Cardiac muscle cell (in vitro differentiated cells and primary cell): Measurements from ENCODE around the gene VTI1B. TPM values are rescaled to one million over a fixed set of nuclear protein-coding genes. Genes with fewer than 3 reads are reported as not detected.
A peak's percentile ranks its signal among the peaks of the same experiment; 100 is the strongest.
"Not testable (repeated sequence)": the region's sequence is repeated elsewhere in the genome, so short reads cannot be mapped to it uniquely, and the experiment has no call there.

ENCODE experiments used
- DNase-seq, 2 donors: peaks; one replicate each; pipeline versions ENCODE4 v3.0.0 to v3.0.0-alpha.2; 2010 to 2017; ENCODE audit warnings: low read depth in 1 of 2, low spot score in 1 of 2
- H3K27ac ChIP-seq: fragments of 200-600 bp; sonication (generic); 2 replicates; pipeline ENCODE4 v1.5.1; 2016
- H3K27me3 ChIP-seq: fragments of 200-600 bp; sonication (generic); 2 replicates; pipeline ENCODE4 v1.6.0; 2016; ENCODE audit warnings: control low read depth
- H3K36me3 ChIP-seq: fragments of 200-600 bp; sonication (generic); 2 replicates; pipeline ENCODE4 v1.5.1; 2016; ENCODE audit warnings: control low read depth
- H3K4me1 ChIP-seq: fragments of 200-600 bp; sonication (generic); 2 replicates; pipeline ENCODE4 v1.8.1; 2017; ENCODE audit warnings: low read depth, mild to moderate bottlenecking, mixed run types
- H3K4me3 ChIP-seq: fragments of 200-600 bp; sonication (generic); 2 replicates; pipeline ENCODE4 v1.5.1; 2016; ENCODE audit warnings: mild to moderate bottlenecking
- H3K9me3 ChIP-seq: fragments of 200-600 bp; sonication (generic); 2 replicates; pipeline ENCODE4 v1.5.1; 2017; ENCODE audit warnings: low read depth, mild to moderate bottlenecking, control low read depth
- CTCF ChIP-seq: IDR thresholded peaks from 2 replicates; pipeline ENCODE4 v1.5.1; 2012; ENCODE audit warnings: low read depth, mild to moderate bottlenecking, low read length
- polyA plus RNA-seq: library from polyadenylated mRNA; unstranded; fragments of >200 nt; fragmentation: Nextera tagmentation; extraction: Ambion mirVana; gene quantifications from 2 replicates; pipeline ENCODE4 v1.2.1, GENCODE V29; 2016
- total RNA-seq: library from RNA; depleted of rRNA; stranded (reverse); fragments of >200 nt; gene quantifications from 2 replicates; pipeline ENCODE4 v1.2.3, GENCODE V29; 2016

VTI1B gene
- total and polyA plus RNA-seq, 2 experiments from 2014 or later, result 77.8 to 136 TPM

- TF ChIP-seq CTCF, result no peak
- peaks cover 10% of the 10 kb centered on the region for H3K27me3 ChIP-seq
- no peak for DNase-seq
Observed at GRCh38 chr14:67717048-67717447, 42.6 kb upstream of the VTI1B start.

GRCh38 chr14:67710209-67710608 is 35.8 kb upstream of the VTI1B start:
- DNase-seq, result no peak
- Histone ChIP-seq H3K4me1 (no peaks in the 10 kb centered on the region), H3K4me3 (no peak overlapping the region), H3K36me3 (no peaks in the 10 kb centered on the region), H3K9me3 (no peaks in the 10 kb centered on the region), H3K27me3 (no peaks in the 10 kb centered on the region), H3K27ac (no peak overlapping the region)
- no peak for TF ChIP-seq CTCF

More at GRCh38 chr14:67717048-67717447, 42.6 kb upstream of the VTI1B start:
- H3K9me3 ChIP-seq, result no peaks in the 10 kb centered on the region
- no peaks in the 10 kb centered on the region for H3K36me3 ChIP-seq
- no peak overlapping the region for H3K4me3 ChIP-seq
- no peak overlapping the region for H3K27ac ChIP-seq
- H3K4me1 ChIP-seq, result no peaks in the 10 kb centered on the region

GRCh38 chr14:67709796-67710195 is 35.4 kb upstream of the VTI1B start:
- H3K27me3 ChIP-seq, H3K27ac ChIP-seq, DNase-seq, H3K4me1 ChIP-seq, H3K9me3 ChIP-seq, H3K4me3 ChIP-seq, H3K36me3 ChIP-seq: not testable (repeated sequence)

GRCh38 chr14:67709346-67709745 is 34.9 kb upstream of the VTI1B start:
- H3K9me3 ChIP-seq, H3K27me3 ChIP-seq, DNase-seq, H3K4me1 ChIP-seq, H3K27ac ChIP-seq, H3K4me3 ChIP-seq, H3K36me3 ChIP-seq: not testable (repeated sequence)

GRCh38 chr14:67705211-67705610 is 30.8 kb upstream of the VTI1B start:
- TF ChIP-seq CTCF, result no peak
- DNase-seq, result no peak
- Histone ChIP-seq H3K4me3 (no peak overlapping the region), H3K27me3 (no peaks in the 10 kb centered on the region), H3K27ac (no peak overlapping the region), H3K9me3 (no peaks in the 10 kb centered on the region), H3K36me3 (no peaks in the 10 kb centered on the region), H3K4me1 (no peaks in the 10 kb centered on the region)

- Histone ChIP-seq H3K4me3 (no peak overlapping the region), H3K27ac (no peak overlapping the region), H3K27me3 (no peaks in the 10 kb centered on the region), H3K9me3 (no peaks in the 10 kb centered on the region), H3K4me1 (no peaks in the 10 kb centered on the region), H3K36me3 (no peaks in the 10 kb centered on the region)
- peak; percentile 77 for TF ChIP-seq CTCF
- DNase-seq, result peak; percentile 56 to 74
Observed at GRCh38 chr14:67704484-67705089, 30.2 kb upstream of the VTI1B start.

- DNase-seq, result no peak
- Histone ChIP-seq H3K27me3 (no peaks in the 10 kb centered on the region), H3K27ac (no peak overlapping the region), H3K9me3 (no peaks in the 10 kb centered on the region), H3K36me3 (no peaks in the 10 kb centered on the region), H3K4me3 (no peak overlapping the region), H3K4me1 (no peaks in the 10 kb centered on the region)
- no peak for TF ChIP-seq CTCF
Observed at GRCh38 chr14:67703997-67704396, 29.6 kb upstream of the VTI1B start.

GRCh38 chr14:67701492-67701891 is 27.1 kb upstream of the VTI1B start, which contains the start of gene RDH12:
Gene RDH12, plus strand, starts transcription at chr14:67701886. Its CDS starts 20,757 bp downstream, at chr14:67722643.
- DNase-seq, H3K4me3 ChIP-seq, H3K36me3 ChIP-seq, H3K4me1 ChIP-seq, H3K27me3 ChIP-seq, H3K9me3 ChIP-seq, H3K27ac ChIP-seq: not testable (repeated sequence)
